ENCODE results near the gene SLC15A5.

The SLC15A5 gene

DNA sequence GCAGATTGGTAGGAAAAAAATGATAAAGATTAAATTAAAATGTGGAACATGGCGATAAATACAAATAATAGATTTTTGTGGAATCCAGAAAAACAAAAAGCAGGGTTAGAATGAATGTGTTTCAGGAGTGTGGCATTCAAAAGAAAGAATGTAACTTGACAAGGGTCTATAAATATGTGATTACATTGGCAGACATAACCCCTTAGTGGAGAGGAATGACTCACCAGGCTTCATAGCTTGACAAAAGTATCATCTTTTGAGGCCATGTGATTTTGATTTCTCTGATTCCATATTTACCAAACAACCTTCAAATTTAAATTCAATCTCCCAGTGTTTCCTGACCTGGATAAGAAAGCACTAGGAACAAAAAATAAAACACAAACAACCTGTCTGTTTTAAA, 45.5 kb upstream of the SLC15A5 start:
- Histone ChIP-seq H3K4me1 (ENCODE audit: insufficient read depth, poor library complexity, severe bottlenecking) (no peaks in the 10 kb centered on the region), H3K27me3 (ENCODE audit: insufficient read depth, poor library complexity, severe bottlenecking) (no peaks in the 10 kb centered on the region), H3K9me3 (ENCODE audit: severe bottlenecking) (no peaks in the 10 kb centered on the region), H3K27ac (ENCODE audit: poor library complexity, severe bottlenecking) (no peak overlapping the region), H3K4me3 (ENCODE audit: severe bottlenecking) (no peak overlapping the region), H3K36me3 (ENCODE audit: low read depth) (no peaks in the 10 kb centered on the region)
- TF ChIP-seq, protein P1, sequence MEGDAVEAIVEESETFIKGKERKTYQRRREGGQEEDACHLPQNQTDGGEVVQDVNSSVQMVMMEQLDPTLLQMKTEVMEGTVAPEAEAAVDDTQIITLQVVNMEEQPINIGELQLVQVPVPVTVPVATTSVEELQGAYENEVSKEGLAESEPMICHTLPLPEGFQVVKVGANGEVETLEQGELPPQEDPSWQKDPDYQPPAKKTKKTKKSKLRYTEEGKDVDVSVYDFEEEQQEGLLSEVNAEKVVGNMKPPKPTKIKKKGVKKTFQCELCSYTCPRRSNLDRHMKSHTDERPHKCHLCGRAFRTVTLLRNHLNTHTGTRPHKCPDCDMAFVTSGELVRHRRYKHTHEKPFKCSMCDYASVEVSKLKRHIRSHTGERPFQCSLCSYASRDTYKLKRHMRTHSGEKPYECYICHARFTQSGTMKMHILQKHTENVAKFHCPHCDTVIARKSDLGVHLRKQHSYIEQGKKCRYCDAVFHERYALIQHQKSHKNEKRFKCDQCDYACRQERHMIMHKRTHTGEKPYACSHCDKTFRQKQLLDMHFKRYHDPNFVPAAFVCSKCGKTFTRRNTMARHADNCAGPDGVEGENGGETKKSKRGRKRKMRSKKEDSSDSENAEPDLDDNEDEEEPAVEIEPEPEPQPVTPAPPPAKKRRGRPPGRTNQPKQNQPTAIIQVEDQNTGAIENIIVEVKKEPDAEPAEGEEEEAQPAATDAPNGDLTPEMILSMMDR (IDR thresholded peaks at IDR 0.05; ENCODE audit: poor library complexity, severe bottlenecking): no peak
- ATAC-seq (ENCODE audit: low read depth) (no peak), DNase-seq (ENCODE audit: low spot score) (no peak)

DNA sequence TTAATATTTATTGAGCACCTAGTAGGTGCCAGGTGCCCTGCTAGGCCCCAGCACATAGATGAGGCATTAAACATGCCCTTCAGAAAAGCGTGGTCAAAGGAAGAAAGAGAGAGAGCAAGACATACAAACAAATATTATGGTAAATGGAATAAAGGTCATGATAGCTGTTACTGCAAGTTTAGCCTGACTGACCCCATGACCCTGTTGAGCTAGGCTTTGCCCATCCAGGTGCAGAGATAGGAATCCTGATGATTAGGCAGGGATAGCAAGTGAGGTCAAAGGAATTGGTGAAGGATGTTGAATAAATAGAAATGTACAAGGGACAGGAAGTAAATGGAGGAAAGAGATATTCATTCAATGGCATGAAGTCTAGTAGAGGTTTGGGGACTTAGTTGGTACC, 33.4 kb upstream of the SLC15A5 start:
- TF ChIP-seq, protein P1 (IDR thresholded peaks at IDR 0.05; ENCODE audit: poor library complexity, severe bottlenecking): no peak
- ATAC-seq (ENCODE audit: low read depth): no peak
- no peaks in the 10 kb centered on the region for H3K4me1 ChIP-seq (ENCODE audit: insufficient read depth, poor library complexity, severe bottlenecking)
- H3K4me3 ChIP-seq (ENCODE audit: severe bottlenecking): no peak overlapping the region
- H3K27ac ChIP-seq (ENCODE audit: poor library complexity, severe bottlenecking): no peak overlapping the region
- no peaks in the 10 kb centered on the region for H3K9me3 ChIP-seq (ENCODE audit: severe bottlenecking)
- H3K27me3 ChIP-seq (ENCODE audit: insufficient read depth, poor library complexity, severe bottlenecking): no peaks in the 10 kb centered on the region
- DNase-seq (ENCODE audit: low spot score): no peak
- no peaks in the 10 kb centered on the region for H3K36me3 ChIP-seq (ENCODE audit: low read depth)

GRCh38 chr12:16307856-16308475, 30.5 kb upstream of the SLC15A5 start:
- no peaks in the 10 kb centered on the region for H3K27me3 ChIP-seq (ENCODE audit: insufficient read depth, poor library complexity, severe bottlenecking)
- TF ChIP-seq, protein P1 (IDR thresholded peaks at IDR 0.05; ENCODE audit: poor library complexity, severe bottlenecking): no peak
- DNase-seq (ENCODE audit: low spot score) (no peak), ATAC-seq (ENCODE audit: low read depth) (no peak)
- H3K9me3 ChIP-seq (ENCODE audit: severe bottlenecking): no peaks in the 10 kb centered on the region
- H3K36me3 ChIP-seq (ENCODE audit: low read depth): no peaks in the 10 kb centered on the region
- no peaks in the 10 kb centered on the region for H3K4me1 ChIP-seq (ENCODE audit: insufficient read depth, poor library complexity, severe bottlenecking)
- H3K4me3 ChIP-seq (ENCODE audit: severe bottlenecking): no peak overlapping the region
- H3K27ac ChIP-seq (ENCODE audit: poor library complexity, severe bottlenecking): no peak overlapping the region

DNA sequence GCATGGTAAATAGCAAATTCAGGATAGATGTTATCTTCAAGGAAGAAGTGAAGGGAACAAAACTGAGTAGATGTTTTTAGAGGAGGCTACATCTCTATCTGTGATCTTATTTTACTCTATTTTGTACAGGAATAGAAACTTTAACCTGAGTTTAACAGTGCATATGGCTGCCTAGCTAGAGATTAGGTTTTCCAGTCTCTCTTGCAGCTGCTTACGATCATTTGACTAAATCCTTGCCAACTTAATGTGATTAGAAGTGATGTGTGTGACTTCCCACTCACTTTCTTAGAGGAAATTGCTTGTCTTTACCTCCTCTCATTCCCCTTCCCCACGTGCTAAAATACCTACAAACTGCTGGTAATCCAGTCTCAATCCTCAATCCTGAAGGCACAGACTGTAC, 26.5 kb upstream of the SLC15A5 start:
- ATAC-seq (ENCODE audit: low read depth) (no peak), DNase-seq (ENCODE audit: low spot score) (no peak)
- Histone ChIP-seq H3K9me3 (ENCODE audit: severe bottlenecking) (no peaks in the 10 kb centered on the region), H3K4me3 (ENCODE audit: severe bottlenecking) (no peak overlapping the region), H3K27ac (ENCODE audit: poor library complexity, severe bottlenecking) (no peak overlapping the region), H3K4me1 (ENCODE audit: insufficient read depth, poor library complexity, severe bottlenecking) (peaks cover 7% of the 10 kb centered on the region), H3K27me3 (ENCODE audit: insufficient read depth, poor library complexity, severe bottlenecking) (no peaks in the 10 kb centered on the region), H3K36me3 (ENCODE audit: low read depth) (no peaks in the 10 kb centered on the region)
- TF ChIP-seq, protein P1 (IDR thresholded peaks at IDR 0.05; ENCODE audit: poor library complexity, severe bottlenecking): no peak

DNA sequence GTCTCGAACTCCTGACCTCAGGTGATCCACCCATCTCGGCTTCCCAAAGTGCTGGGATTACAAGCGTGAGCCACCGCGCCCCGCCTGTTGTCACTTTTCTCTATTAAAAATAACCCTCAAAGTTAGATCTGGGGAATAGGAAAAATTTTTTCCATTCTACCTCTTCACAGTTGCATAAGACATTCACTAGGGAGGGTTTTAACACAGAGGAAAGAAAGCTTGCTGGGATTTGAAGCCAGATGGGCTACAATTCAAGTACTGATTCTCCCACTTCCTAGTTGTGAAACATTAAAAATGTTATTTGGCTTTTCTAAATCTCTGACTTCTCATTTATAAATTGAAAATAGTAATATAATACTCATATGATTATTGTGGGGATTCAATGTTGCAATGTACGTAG, 23.3 kb upstream of the SLC15A5 start:
- Histone ChIP-seq H3K27me3 (ENCODE audit: insufficient read depth, poor library complexity, severe bottlenecking) (no peaks in the 10 kb centered on the region), H3K4me1 (ENCODE audit: insufficient read depth, poor library complexity, severe bottlenecking) (peaks cover 7% of the 10 kb centered on the region), H3K9me3 (ENCODE audit: severe bottlenecking) (no peaks in the 10 kb centered on the region), H3K36me3 (ENCODE audit: low read depth) (no peaks in the 10 kb centered on the region), H3K27ac (ENCODE audit: poor library complexity, severe bottlenecking) (no peak overlapping the region), H3K4me3 (ENCODE audit: severe bottlenecking) (no peak overlapping the region)
- TF ChIP-seq, protein P1 (IDR thresholded peaks at IDR 0.05; ENCODE audit: poor library complexity, severe bottlenecking): no peak
- ATAC-seq (ENCODE audit: low read depth) (no peak), DNase-seq (ENCODE audit: low spot score) (no peak)
